ENCODE results near the gene ARF3.

The ARF3 gene

GRCh38 chr12:48982397-48983080, 25.3 kb upstream of the ARF3 start:
- DNase-seq: no peak

DNA sequence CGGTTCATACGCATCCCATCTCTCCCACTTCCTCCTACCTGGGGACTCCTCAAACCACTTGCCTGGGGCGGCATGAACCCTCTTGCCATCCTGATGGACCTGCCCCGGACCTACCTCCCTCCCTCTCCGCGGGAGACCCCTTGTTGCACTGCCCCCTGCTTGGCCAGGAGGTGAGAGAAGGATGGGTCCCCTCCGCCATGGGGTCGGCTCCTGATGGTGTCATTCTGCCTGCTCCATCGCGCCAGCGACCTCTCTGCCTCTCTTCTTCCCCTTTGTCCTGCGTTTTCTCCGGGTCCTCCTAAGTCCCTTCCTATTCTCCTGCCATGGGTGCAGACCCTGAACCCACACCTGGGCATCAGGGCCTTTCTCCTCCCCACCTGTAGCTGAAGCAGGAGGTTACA, 24.5 kb upstream of the ARF3 start:
- no peak for DNase-seq

DNA sequence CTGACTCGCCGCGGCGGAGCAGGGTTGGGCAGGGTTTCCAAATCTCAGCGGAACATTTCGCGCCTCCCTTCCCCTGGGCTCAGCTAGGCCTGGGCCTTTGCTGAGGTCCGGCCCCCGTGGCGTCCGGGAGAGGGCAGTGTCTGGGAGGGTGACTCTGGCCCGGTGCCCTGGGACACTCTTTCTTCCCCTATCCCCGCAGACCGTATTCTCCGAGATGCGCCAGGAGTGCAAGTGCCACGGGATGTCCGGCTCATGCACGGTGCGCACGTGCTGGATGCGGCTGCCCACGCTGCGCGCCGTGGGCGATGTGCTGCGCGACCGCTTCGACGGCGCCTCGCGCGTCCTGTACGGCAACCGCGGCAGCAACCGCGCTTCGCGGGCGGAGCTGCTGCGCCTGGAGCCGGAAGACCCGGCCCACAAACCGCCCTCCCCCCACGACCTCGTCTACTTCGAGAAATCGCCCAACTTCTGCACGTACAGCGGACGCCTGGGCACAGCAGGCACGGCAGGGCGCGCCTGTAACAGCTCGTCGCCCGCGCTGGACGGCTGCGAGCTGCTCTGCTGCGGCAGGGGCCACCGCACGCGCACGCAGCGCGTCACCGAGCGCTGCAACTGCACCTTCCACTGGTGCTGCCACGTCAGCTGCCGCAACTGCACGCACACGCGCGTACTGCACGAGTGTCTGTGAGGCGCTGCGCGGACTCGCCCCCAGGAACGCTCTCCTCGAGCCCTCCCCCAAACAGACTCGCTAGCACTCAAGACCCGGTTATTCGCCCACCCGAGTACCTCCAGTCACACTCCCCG, 23.9 kb upstream of the ARF3 start:
- DNase-seq: peak in 3 of 51 donors; percentile 15 to 52 (median 30)

DNA sequence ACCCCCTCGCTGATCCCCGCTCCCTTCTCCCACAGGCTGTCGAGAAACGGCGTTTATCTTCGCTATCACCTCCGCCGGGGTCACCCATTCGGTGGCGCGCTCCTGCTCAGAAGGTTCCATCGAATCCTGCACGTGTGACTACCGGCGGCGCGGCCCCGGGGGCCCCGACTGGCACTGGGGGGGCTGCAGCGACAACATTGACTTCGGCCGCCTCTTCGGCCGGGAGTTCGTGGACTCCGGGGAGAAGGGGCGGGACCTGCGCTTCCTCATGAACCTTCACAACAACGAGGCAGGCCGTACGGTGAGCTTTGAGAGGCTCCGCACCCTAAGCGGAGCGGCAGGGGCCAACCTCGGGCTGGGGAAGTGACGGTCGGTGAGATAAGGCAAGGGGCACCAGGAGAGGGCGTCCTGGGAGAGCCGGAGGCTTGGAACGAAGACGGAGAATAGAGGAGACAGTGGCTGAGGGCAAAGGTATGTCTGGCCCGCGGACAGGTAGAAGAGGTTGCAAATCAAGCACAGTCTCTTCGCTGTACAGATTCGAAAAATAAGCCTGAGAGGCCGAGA, 23.2 kb upstream of the ARF3 start:
- DNase-seq: no peak

- DNase-seq: no peak
These were observed 22.5 kb upstream of the ARF3 start for GRCh38 chr12:48979602-48980388.

GRCh38 chr12:48978741-48979601, 21.7 kb upstream of the ARF3 start:
- no peak for DNase-seq

GRCh38 chr12:48978291-48978740, 21.0 kb upstream of the ARF3 start, which contains the start of gene WNT1:
WNT1 (plus strand) TSS chr12:48978322; CDS start chr12:48978651, 329 bp downstream.
- no peak for DNase-seq

DNA sequence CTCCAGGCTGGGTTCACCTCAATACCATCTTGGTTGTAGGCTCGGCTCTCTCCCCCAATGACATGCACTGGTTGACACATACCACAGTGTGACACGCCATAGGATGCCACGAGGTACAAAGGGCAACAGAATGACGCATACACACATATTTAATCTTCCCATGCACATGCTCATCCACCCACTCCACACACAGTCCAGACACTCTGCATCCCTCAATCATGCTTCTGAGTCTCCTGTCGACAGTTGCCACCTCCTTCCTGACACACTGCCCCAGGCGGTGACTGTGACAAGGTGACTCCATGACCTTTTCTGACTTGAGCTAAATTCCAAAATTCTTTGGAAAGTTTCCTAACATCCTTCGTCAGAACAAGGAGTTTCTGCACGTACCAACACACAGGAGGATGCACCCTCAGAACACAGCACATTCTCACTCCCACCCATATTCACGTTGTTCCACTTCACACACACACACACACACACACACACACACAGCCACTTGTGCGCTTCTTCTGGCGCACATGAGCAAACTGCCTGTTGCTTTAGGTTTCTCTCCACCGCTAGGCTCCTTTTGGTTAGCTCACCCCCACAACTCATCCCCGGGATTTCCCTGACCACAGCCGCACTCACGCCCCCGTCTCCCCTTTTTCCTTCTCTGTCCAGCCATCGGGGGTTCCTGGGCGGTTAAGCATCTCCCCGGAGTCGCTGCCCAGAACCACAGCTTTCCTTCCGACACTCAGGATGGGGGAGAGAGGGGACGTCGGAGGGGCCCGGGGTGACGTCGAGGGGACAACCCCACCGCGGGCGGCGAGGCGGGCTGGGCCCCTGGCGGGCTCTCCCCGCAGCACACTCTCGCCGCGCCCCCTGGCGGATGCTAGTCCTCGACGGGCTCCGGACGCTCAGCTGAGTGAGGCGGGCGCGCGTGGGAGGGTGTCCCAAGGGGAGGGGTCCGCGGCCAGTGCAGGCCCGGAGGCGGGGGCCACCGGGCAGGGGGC, 20.3 kb upstream of the ARF3 start:
- DNase-seq: peak in 4 of 51 donors; percentile 3 to 43 (median 28)

DNA sequence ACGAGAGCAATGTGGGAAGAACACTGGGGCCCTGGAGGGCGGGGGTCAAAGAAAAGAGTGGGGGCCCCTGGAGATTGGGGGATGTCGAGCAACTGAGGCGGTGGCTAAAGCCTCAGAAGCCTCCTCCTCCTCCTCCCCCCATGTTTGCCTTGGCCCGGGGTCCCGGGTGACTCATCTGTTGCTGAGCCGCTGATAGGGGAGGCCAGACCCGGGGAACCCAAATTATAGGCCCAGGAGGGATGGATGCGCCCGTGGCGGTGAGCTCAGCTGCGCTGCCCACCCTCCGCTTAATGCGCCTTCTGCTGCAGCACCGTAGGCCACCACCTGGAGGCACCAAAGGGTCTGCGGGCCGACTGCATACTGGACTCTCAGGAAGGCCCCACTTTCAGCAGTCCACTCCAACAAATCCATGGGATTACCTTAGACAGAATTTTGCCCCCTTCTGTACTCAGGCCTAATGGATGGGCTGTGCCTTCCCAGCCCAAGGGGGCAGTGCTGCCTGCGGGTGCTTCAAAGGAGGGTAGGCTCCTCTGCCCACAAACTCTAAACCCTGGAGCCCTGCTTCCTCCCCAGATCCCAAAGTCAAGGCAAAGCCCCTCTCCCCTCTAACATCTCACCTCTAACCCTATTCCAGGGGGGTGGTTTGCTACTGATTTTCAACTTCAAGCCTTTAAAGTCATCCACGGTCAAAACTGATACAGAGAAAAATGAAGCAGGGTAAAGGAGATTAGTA, 16.8 kb upstream of the ARF3 start:
- peak in 3 of 51 donors; percentile 6 to 36 (median 32) for DNase-seq

DNA sequence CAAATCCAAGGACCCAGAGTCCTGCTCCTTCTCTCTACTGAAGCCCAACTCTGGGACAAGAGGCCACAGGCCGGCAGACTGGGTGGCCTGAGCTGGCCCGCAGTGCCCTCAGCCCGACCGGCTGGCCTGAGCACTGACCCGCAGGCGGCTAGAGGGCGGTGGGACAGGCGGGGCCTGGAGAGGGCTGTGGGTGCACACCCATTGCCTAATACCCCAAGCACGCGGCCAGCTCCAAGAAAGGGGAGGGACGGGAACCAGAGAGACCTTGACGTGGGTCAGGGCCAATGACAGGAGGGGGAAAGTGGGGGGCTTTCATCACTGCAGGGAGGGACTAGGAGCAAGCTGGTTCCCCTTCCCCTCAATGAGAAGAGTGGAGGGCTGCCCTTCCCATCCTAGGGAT, 16.2 kb upstream of the ARF3 start:
- DNase-seq: no peak

DNA sequence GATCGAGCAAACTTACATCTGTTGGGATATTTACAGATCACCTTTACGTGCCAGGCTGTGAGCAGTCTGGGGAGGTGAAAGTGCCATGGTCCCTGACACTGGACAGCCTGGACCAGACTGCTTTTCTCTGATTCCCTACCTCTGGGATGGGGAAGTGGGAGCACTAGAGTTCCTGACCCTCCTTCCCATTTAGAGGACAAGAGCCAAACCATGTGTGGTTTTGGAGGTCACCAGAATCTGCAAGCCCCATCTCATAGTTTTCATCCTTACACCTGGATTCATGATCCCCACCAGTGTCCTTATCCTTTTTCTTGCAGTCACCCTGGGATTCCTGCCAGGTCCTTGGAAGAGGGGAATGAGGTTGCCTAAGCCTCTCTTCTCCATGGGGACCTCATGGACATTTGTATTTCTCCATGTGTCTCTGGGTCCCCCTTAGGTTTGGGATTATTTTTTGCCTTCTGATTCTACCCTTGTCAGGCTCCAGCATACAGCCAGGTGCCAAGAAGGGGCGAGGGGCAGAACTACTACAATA, 15.7 kb upstream of the ARF3 start:
- DNase-seq: no peak

GRCh38 chr12:48972213-48972951, 15.1 kb upstream of the ARF3 start:
- no peak for DNase-seq

DNA sequence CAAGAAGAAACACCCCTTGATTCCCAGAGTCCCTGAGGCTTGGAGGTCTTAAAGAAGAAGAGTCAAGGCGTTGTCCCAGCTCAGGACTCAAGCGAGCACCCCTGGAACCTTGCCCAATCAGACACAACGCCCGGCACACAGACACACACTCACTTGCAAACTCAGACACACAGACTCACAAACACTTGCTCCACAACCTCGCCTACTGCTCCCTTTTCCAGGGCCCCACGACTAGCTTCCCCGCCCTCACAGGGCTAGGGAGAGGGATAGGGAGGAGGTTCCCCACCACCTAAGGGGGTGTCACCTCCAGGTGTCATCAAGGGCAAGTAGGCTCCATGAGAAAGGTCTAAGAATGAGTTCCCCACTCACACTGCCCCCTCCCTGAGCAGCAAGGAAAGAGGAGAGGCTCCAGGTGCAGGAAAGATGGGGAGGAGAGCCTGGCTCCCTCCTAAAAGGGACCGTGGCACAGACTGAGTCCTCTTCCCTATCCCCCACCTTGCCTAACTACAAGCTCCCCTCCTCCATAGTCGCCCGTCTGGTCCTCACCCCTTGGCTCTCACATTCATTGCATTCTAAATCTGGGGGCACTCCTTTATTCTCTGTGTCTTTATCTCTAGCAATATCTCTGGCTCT, 13.5 kb upstream of the ARF3 start:
- no peak for DNase-seq

DNA sequence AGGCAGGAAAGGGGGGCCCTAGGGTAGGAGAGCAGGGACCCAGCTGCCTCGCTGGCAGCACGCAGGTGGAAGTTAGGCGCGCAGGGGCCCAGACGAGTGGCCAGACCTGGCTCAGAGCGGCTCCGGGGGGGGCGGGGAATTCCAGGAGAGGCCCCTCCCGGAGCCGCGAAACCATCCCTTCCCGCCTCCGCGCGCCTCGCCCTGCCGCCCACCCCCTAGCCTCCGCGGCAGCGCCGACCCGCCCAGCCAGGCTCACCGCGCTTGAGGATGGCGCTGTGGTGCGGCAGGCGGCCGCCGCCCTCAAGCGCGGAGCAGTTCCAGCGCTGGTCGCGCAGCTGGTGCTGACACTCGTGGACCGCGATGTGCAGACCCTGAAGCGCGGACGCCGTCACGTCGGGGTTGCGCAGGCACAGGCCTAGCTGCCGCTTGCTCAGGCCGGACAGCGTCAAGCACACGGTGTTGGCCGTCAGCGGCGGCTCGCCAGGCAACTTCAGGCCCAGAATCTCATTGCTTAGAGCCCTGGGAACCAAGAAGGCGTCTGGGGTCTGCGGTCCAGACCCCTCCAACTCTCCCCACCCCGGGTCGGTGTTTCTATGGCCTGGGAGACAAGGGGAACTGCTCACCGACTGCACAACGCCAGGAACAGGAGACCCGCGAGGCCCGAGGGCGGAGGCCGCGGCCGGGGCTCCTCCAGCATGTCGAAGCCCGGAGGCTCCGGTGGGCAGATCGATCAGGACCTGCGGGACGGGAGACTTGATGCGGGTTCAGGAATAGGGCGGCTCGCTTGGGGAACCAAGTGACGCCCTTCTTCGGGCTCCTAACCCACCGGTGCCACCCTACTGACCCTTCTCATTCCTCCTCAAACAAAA, 12.8 kb upstream of the ARF3 start:
- peak in 1 of 51 donors; percentile 11 for DNase-seq

- no peak for DNase-seq
These were observed 12.0 kb upstream of the ARF3 start for GRCh38 chr12:48969160-48969771.

DNA sequence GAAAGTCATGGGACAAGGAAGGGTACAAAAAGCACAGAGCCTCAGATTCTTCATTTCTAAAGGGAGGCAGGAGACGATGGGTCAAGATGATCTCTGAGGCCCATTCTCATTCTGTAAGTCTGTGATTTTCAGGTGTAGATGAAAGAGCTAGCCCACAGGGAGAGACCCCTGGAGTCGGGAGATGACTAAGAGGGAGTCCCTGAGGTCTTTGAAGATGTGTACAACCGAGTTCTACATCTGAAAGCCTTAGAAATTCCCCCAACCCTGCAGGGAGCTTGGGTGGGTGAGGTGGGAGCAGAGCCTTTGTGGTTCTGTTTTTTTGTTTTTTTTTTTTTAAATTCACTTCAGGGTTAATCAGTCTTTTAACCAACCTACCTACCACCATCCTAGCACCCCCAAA, 11.2 kb upstream of the ARF3 start:
- DNase-seq: no peak

All from hypothalamus (tissue), 51 donors.